Lower leg skin (tissue), 4 donors: Measurements from ENCODE around the gene ENOX1. TPM values are rescaled to one million over a fixed set of nuclear protein-coding genes. Genes with fewer than 3 reads are reported as not detected.

Experiments
- DNase-seq, 2 donors: peaks; one replicate each; pipeline ENCODE4 v3.0.0-alpha.2; 2019; ENCODE audit warnings: low spot score in 2 of 2
- H3K4me3 ChIP-seq: fragments of 200-600 bp; sonication (generic); 2 replicates; pipeline ENCODE4 v1.5.1; 2017; ENCODE audit warnings: mild to moderate bottlenecking, low read depth; ENCODE audit not compliant: poor library complexity, severe bottlenecking
- CTCF ChIP-seq, 3 donors: fragments of 450-650 bp; IDR thresholded peaks; one replicate each; pipeline ENCODE4 v1.5.1; 2016; ENCODE audit warnings: antibody characterized with exemption in 3 of 3, mild to moderate bottlenecking in 3 of 3, moderate library complexity in 2 of 3
- POLR2A ChIP-seq, 2 donors: fragments of 450-650 bp; IDR thresholded peaks; one replicate each; pipeline ENCODE4 v1.6.1; 2016 to 2017; ENCODE audit warnings: antibody characterized with exemption in 2 of 2, mild to moderate bottlenecking in 1 of 2, moderate library complexity in 1 of 2
- WGBS, 2 donors: methylation state at CpG; one replicate each; pipeline ENCODE4 v1.1.5; 2018; 5-methylcytosine and 5-hydroxymethylcytosine counted together
- intact Hi-C: fragments of 100-400 bp; cut with DNase I; formaldehyde crosslinking; loops from one replicate; pipeline ENCODE4 v1.15.0; 2023; ENCODE audit warnings: low total_unique reads
- total RNA-seq, 4 donors: library from RNA; depleted of rRNA; stranded (reverse); fragments of >200 nt; gene quantifications; one replicate each; pipeline ENCODE4 v1.1.0, GENCODE V29; 2016

The ENOX1 gene
- total RNA-seq, 4 donors from 2014 or later = 0.11 to 0.52 (median 0.30) TPM

GRCh38 chr13:43272851-43273250 lies 513.9 kb downstream of the ENOX1 start:
- DNase-seq = no peak
- WGBS, 2 donors = 81 to 82% methylated on average over 5 of the region's 5 CpGs
- TF ChIP-seq CTCF (IDR thresholded peaks at IDR 0.05) (no peak), POLR2A (IDR thresholded peaks at IDR 0.05) (no peak)

GRCh38 chr13:43271152-43271551 lies 515.6 kb downstream of the ENOX1 start:
- no peak for DNase-seq
- WGBS, 2 donors = 90 to 97% methylated on average over 2 of the region's 2 CpGs
- no peak overlapping the region for H3K4me3 ChIP-seq
- intact Hi-C loops = no loop called here
- TF ChIP-seq POLR2A (IDR thresholded peaks at IDR 0.05) (no peak), CTCF (IDR thresholded peaks at IDR 0.05) (no peak)

More at GRCh38 chr13:43272851-43273250, 513.9 kb downstream of the ENOX1 start:
- H3K4me3 ChIP-seq = no peak overlapping the region
- intact Hi-C loops = no loop called here

- WGBS, 2 donors = 77 to 84% methylated on average over 4 of the region's 4 CpGs
- DNase-seq = no peak
- TF ChIP-seq CTCF (IDR thresholded peaks at IDR 0.05) (no peak), POLR2A (IDR thresholded peaks at IDR 0.05) (no peak)
- H3K4me3 ChIP-seq = no peak overlapping the region
- intact Hi-C loops = no loop called here
These were observed 516.5 kb downstream of the ENOX1 start for GRCh38 chr13:43270130-43270830.

GRCh38 chr13:43269037-43269481 lies 517.7 kb downstream of the ENOX1 start:
- peak in 1 of 2 donors; percentile 18 for DNase-seq
- WGBS, 2 donors = 31 to 41% methylated on average over 5 of the region's 5 CpGs
- no peak overlapping the region for H3K4me3 ChIP-seq
- intact Hi-C loops = no loop called here
- TF ChIP-seq POLR2A (IDR thresholded peaks at IDR 0.05) = no peak

GRCh38 chr13:43268632-43269031 lies 518.1 kb downstream of the ENOX1 start:
- intact Hi-C loops = no loop called here
- no peak overlapping the region for H3K4me3 ChIP-seq
- TF ChIP-seq POLR2A (IDR thresholded peaks at IDR 0.05) (no peak), CTCF (IDR thresholded peaks at IDR 0.05) (no peak)
- DNase-seq = no peak
- 49 to 61% methylated on average over 2 of the region's 2 CpGs for WGBS, 2 donors

- intact Hi-C loops = no loop called here
- 81 to 83% methylated on average over 3 of the region's 3 CpGs for WGBS, 2 donors
- DNase-seq = no peak
- H3K4me3 ChIP-seq = no peak overlapping the region
- TF ChIP-seq CTCF (IDR thresholded peaks at IDR 0.05) = no peak
These were observed 518.9 kb downstream of the ENOX1 start for GRCh38 chr13:43267916-43268315.
